GM12878 (cell line): ENCODE results near the gene PCDHGC5. TPM values are rescaled to one million over a fixed set of nuclear protein-coding genes. Genes with fewer than 3 reads are reported as not detected.
A peak's percentile ranks its signal among the peaks of the same experiment; 100 is the strongest.

Source experiments
- CBFB ChIP-seq: IDR thresholded peaks from 2 replicates; pipeline ENCODE4 v1.6.1; 2016; ENCODE audit warnings: antibody characterized with exemption, low read depth
- DPF2 ChIP-seq: fragments of 450-650 bp; IDR thresholded peaks from 2 replicates; pipeline ENCODE4 v1.6.1; 2017; ENCODE audit warnings: mild to moderate bottlenecking
- EED ChIP-seq: sonication (generic); IDR thresholded peaks from 2 replicates; pipeline ENCODE4 v1.6.1; 2016; ENCODE audit warnings: antibody characterized with exemption, low read depth
- HDGF ChIP-seq: fragments of 450-650 bp; IDR thresholded peaks from 2 replicates; pipeline ENCODE4 v1.6.1; 2016; ENCODE audit warnings: antibody characterized with exemption
- IKZF1 ChIP-seq: fragments of 450-650 bp; conservative IDR thresholded peaks from 2 replicates; pipeline ENCODE4 v1.6.1; 2017; ENCODE audit warnings: antibody characterized with exemption, mild to moderate bottlenecking
- JUNB ChIP-seq: IDR thresholded peaks from 2 replicates; pipeline ENCODE4 v1.6.1; 2016; ENCODE audit warnings: antibody characterized with exemption, mild to moderate bottlenecking
- LARP7 ChIP-seq: fragments of 450-650 bp; IDR thresholded peaks from 2 replicates; pipeline ENCODE4 v1.6.1; 2017; ENCODE audit warnings: mild to moderate bottlenecking
- MTA3 ChIP-seq: IDR thresholded peaks from 2 replicates; pipeline ENCODE4 v1.6.1; 2012; ENCODE audit warnings: low read length, inconsistent platforms, borderline replicate concordance
- NFYA ChIP-seq: IDR thresholded peaks from 2 replicates; pipeline ENCODE4 v1.6.1; 2011; ENCODE audit warnings: low read depth, mild to moderate bottlenecking, low read length, improper control_type of control experiment, borderline replicate concordance
- NRF1 ChIP-seq: conservative IDR thresholded peaks from 2 replicates; pipeline ENCODE4 v1.6.1; 2011; ENCODE audit warnings: mild to moderate bottlenecking, low read depth, low read length, improper control_type of control experiment
- PAX5 ChIP-seq: IDR thresholded peaks from 2 replicates; pipeline ENCODE4 v1.6.1; 2011; ENCODE audit warnings: low read depth, low read length, borderline replicate concordance
- PML ChIP-seq: IDR thresholded peaks from 2 replicates; pipeline ENCODE4 v1.6.1; 2012; ENCODE audit warnings: low read length, inconsistent platforms
- RUNX3 ChIP-seq: IDR thresholded peaks from 2 replicates; pipeline ENCODE4 v1.6.1; 2012; ENCODE audit warnings: low read length, inconsistent platforms
- SMAD1 ChIP-seq: fragments of 450-650 bp; IDR thresholded peaks from 2 replicates; pipeline ENCODE4 v1.6.1; 2018; ENCODE audit warnings: mild to moderate bottlenecking, low read depth; ENCODE audit not compliant: partially characterized antibody
- SUZ12 ChIP-seq: fragments of 200-600 bp; sonication (generic); IDR thresholded peaks from one replicate; pipeline ENCODE4 v1.6.1; 2018; ENCODE audit warnings: antibody characterized with exemption, mild to moderate bottlenecking; ENCODE audit not compliant: unreplicated experiment
- TAF1 ChIP-seq: IDR thresholded peaks from 2 replicates; pipeline ENCODE4 v1.6.1; 2011; ENCODE audit warnings: mild to moderate bottlenecking, low read depth, low read length, borderline replicate concordance
- TCF7 ChIP-seq: IDR thresholded peaks from 2 replicates; pipeline ENCODE4 v1.6.1; 2014; ENCODE audit warnings: antibody characterized with exemption, borderline replicate concordance
- ZBED1 ChIP-seq: IDR thresholded peaks from 2 replicates; pipeline ENCODE4 v1.6.1; 2016; ENCODE audit warnings: borderline replicate concordance
- ZNF384 ChIP-seq: IDR thresholded peaks from 2 replicates; pipeline ENCODE4 v1.6.1; 2012; ENCODE audit warnings: low read depth, mild to moderate bottlenecking, low read length, improper control_type of control experiment, borderline replicate concordance
- ZZZ3 ChIP-seq: IDR thresholded peaks from 2 replicates; pipeline ENCODE4 v1.6.1; 2011; ENCODE audit warnings: low read depth; ENCODE audit not compliant: control insufficient read depth, insufficient read length
- polyA plus RNA-seq, 11 experiments: library from polyadenylated mRNA; depleted of rRNA in 4 of 11; unstranded in 6 of 11; stranded (reverse) in 5 of 11; fragments of >200 nt; fragmentation: Nextera tagmentation in 4 of 11; fragmentation: Illumina TruSeq in 1 of 11; extraction: Ambion mirVana in 4 of 11; extraction: Trizol in 1 of 11; gene quantifications; 1 replicate in 1 of 11; 2 replicates in 10 of 11; pipeline versions ENCODE4 v1.2.1 to v1.2.3, GENCODE V29; 2011 to 2016; ENCODE audit warnings: inconsistent platforms in 2 of 11, missing spikeins in 2 of 11, low read depth in 1 of 11
- total RNA-seq, 4 experiments: library from RNA; depleted of rRNA in 3 of 4; stranded (reverse); fragments of >200 nt in 3 of 4; fragmentation: Illumina TruSeq in 1 of 4; extraction: Trizol in 1 of 4; gene quantifications; 2 replicates each; pipeline versions ENCODE4 v1.2.1 to v1.2.3, GENCODE V29; 2013 to 2021
- TF ChIP-seq, protein P1 (sequence below): IDR thresholded peaks from 2 replicates; pipeline ENCODE4 v1.6.1; 2011; ENCODE audit warnings: mild to moderate bottlenecking, low read depth, low read length, moderate library complexity; ENCODE audit not compliant: insufficient replicate concordance
- TF ChIP-seq, protein P2 (sequence below): fragments of 450-650 bp; conservative IDR thresholded peaks from 2 replicates; pipeline ENCODE4 v1.6.1; 2017; ENCODE audit warnings: mild to moderate bottlenecking, moderate library complexity
- TF ChIP-seq, protein P3 (sequence below): fragments of 450-650 bp; IDR thresholded peaks from 2 replicates; pipeline ENCODE4 v1.6.1; 2017; ENCODE audit warnings: mild to moderate bottlenecking
- TF ChIP-seq, protein P4 (sequence below): IDR thresholded peaks from 2 replicates; pipeline ENCODE4 v1.6.1; 2012; ENCODE audit warnings: low read length, inconsistent platforms
- TF ChIP-seq, protein P5 (sequence below): IDR thresholded peaks from 2 replicates; pipeline ENCODE4 v1.6.1; 2012; ENCODE audit warnings: low read depth, low read length, improper control_type of control experiment

Gene PCDHGC5
- total and polyA plus RNA-seq, 10 of the 15 experiments (the other 5 are each of a cell fraction or from before 2014, with no cell fraction given) = 0.05 to 0.87 (median 0.18) TPM; not detected in 2

DNA sequence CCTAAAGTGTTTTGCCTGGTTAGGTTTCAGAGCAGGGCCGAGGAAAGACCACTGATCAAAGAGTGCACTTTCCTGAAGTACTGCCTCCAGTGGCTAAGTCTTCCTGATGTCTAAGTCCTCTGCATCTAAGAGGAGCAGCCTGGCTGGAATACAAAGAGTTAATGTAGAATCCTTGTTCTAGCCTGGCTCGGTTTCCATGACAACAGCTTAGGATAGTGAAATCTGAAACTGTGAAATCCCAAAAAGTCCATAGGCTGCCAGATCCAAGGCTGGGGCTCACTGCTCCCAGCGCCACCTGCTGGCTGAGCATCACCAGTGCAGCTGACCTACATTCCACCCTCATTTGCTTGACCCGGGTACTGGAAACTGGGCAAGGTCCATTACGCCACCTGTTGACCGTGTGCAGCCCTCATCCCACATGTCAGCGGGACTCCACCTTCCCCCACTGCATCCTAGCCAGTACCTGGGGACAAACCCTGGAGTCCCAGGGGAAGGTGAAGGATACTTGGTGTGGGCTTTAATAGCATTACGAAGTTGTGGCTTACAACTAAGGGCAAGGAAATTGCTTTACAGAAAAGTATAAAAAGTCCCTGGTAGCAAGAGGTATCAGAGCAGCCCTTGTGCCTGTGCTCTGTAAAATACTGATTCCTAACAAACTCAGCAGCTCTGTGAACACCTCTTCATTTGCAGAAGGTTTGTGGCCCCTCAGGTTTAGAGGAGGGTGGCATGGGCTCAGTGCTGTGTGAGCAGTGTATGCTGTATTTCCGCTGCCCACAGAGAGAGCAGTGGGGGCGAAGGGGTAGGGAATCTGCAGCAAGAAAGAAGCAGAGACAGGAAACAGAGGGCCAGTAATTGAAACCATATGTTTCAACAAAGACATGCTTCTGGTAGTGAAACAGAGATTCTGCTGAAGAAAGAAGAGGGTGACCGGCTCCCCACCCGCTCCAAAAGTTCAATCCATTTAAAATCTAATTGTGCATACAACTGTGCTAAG lies 36.0 kb downstream of the PCDHGC5 start (continued):
- TF ChIP-seq, protein P1, sequence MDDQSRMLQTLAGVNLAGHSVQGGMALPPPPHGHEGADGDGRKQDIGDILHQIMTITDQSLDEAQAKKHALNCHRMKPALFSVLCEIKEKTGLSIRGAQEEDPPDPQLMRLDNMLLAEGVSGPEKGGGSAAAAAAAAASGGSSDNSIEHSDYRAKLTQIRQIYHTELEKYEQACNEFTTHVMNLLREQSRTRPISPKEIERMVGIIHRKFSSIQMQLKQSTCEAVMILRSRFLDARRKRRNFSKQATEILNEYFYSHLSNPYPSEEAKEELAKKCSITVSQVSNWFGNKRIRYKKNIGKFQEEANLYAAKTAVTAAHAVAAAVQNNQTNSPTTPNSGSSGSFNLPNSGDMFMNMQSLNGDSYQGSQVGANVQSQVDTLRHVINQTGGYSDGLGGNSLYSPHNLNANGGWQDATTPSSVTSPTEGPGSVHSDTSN = no peak
- no peak for TF ChIP-seq JUNB
- no peak for TF ChIP-seq ZZZ3
- TF ChIP-seq IKZF1 = peak; percentile 87
- TF ChIP-seq EED = peak; percentile 89
- TF ChIP-seq TAF1 = no peak
- TF ChIP-seq NFYA = no peak
- TF ChIP-seq RUNX3 = peak; percentile 61
- no peak for TF ChIP-seq MTA3
- TF ChIP-seq LARP7 = peak; percentile 52; the same call in 1 of the 2 replicates
- TF ChIP-seq, protein P2, sequence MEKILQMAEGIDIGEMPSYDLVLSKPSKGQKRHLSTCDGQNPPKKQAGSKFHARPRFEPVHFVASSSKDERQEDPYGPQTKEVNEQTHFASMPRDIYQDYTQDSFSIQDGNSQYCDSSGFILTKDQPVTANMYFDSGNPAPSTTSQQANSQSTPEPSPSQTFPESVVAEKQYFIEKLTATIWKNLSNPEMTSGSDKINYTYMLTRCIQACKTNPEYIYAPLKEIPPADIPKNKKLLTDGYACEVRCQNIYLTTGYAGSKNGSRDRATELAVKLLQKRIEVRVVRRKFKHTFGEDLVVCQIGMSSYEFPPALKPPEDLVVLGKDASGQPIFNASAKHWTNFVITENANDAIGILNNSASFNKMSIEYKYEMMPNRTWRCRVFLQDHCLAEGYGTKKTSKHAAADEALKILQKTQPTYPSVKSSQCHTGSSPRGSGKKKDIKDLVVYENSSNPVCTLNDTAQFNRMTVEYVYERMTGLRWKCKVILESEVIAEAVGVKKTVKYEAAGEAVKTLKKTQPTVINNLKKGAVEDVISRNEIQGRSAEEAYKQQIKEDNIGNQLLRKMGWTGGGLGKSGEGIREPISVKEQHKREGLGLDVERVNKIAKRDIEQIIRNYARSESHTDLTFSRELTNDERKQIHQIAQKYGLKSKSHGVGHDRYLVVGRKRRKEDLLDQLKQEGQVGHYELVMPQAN = no peak
- no peak for TF ChIP-seq PML
- no peak for TF ChIP-seq TCF7
- TF ChIP-seq, protein P3, sequence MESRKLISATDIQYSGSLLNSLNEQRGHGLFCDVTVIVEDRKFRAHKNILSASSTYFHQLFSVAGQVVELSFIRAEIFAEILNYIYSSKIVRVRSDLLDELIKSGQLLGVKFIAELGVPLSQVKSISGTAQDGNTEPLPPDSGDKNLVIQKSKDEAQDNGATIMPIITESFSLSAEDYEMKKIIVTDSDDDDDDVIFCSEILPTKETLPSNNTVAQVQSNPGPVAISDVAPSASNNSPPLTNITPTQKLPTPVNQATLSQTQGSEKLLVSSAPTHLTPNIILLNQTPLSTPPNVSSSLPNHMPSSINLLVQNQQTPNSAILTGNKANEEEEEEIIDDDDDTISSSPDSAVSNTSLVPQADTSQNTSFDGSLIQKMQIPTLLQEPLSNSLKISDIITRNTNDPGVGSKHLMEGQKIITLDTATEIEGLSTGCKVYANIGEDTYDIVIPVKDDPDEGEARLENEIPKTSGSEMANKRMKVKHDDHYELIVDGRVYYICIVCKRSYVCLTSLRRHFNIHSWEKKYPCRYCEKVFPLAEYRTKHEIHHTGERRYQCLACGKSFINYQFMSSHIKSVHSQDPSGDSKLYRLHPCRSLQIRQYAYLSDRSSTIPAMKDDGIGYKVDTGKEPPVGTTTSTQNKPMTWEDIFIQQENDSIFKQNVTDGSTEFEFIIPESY = no peak
- TF ChIP-seq SUZ12 = no peak
- TF ChIP-seq, protein P4, sequence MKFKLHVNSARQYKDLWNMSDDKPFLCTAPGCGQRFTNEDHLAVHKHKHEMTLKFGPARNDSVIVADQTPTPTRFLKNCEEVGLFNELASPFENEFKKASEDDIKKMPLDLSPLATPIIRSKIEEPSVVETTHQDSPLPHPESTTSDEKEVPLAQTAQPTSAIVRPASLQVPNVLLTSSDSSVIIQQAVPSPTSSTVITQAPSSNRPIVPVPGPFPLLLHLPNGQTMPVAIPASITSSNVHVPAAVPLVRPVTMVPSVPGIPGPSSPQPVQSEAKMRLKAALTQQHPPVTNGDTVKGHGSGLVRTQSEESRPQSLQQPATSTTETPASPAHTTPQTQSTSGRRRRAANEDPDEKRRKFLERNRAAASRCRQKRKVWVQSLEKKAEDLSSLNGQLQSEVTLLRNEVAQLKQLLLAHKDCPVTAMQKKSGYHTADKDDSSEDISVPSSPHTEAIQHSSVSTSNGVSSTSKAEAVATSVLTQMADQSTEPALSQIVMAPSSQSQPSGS = no peak
- peak; percentile 29; the same call in 1 of the 2 replicates for TF ChIP-seq PAX5
- no peak for TF ChIP-seq CBFB
- TF ChIP-seq, protein P5, sequence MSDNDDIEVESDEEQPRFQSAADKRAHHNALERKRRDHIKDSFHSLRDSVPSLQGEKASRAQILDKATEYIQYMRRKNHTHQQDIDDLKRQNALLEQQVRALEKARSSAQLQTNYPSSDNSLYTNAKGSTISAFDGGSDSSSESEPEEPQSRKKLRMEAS = no peak
- peak; percentile 27; the same call in 1 of the 2 replicates for TF ChIP-seq DPF2
- TF ChIP-seq HDGF = 0 out of 2 replicates have a peak, but pooled peaks have one; percentile 55
- 0 out of 2 replicates have a peak, but pooled peaks have one; percentile 50 for TF ChIP-seq ZBED1
- TF ChIP-seq ZNF384 = no peak
- no peak for TF ChIP-seq NRF1
- TF ChIP-seq SMAD1 = no peak
